HG03060 (cell line): ENCODE data around the gene RAB5B.

Experiments
- ATAC-seq: cut with Tn5 transposase; IDR thresholded peaks from one replicate; pipeline ENCODE4 v1.9.1; 2021; ENCODE audit warnings: low read depth, moderate number of reproducible peaks; ENCODE audit not compliant: unreplicated experiment

RAB5B gene

GRCh38 chr12:55940065-55940732, 33.7 kb upstream of the RAB5B start:
- ATAC-seq = peak; percentile 92

GRCh38 chr12:55942055-55942454, 31.8 kb upstream of the RAB5B start:
- ATAC-seq = no peak

GRCh38 chr12:55942577-55943136, 31.2 kb upstream of the RAB5B start:
- ATAC-seq = no peak

- no peak for ATAC-seq
Measured at GRCh38 chr12:55946553-55946952, 27.3 kb upstream of the RAB5B start.

GRCh38 chr12:55955344-55955743, 18.5 kb upstream of the RAB5B start:
- ATAC-seq = no peak

- ATAC-seq = no peak
Measured at GRCh38 chr12:55955800-55956508, 17.9 kb upstream of the RAB5B start.

- ATAC-seq = no peak
Measured at GRCh38 chr12:55957106-55957859, 16.6 kb upstream of the RAB5B start.

- no peak for ATAC-seq
Measured at GRCh38 chr12:55963760-55964159, 10.1 kb upstream of the RAB5B start.

GRCh38 chr12:55965240-55965639, 8.6 kb upstream of the RAB5B start:
- no peak for ATAC-seq

- ATAC-seq = no peak
Measured at GRCh38 chr12:55965941-55966407, 7.9 kb upstream of the RAB5B start, which contains the start of gene PMEL. Gene PMEL (minus strand): TSS chr12:55966042. CDS start chr12:55966011, 31 bp downstream.

- ATAC-seq = peak; percentile 61
Measured at GRCh38 chr12:55966408-55967281, 7.2 kb upstream of the RAB5B start, which contains the start of gene CDK2. Gene CDK2 (plus strand): TSS chr12:55966830. CDS start chr12:55967009, 179 bp downstream.

GRCh38 chr12:55969356-55969755, 4.5 kb upstream of the RAB5B start:
- ATAC-seq = no peak

GRCh38 chr12:55970775-55971174, 3.1 kb upstream of the RAB5B start:
- ATAC-seq = no peak

GRCh38 chr12:55972042-55972441, 1.8 kb upstream of the RAB5B start:
- no peak for ATAC-seq

GRCh38 chr12:55972456-55972855, 1.4 kb upstream of the RAB5B start:
- ATAC-seq = no peak

GRCh38 chr12:55972911-55973598, 823 bp upstream of the RAB5B start:
- ATAC-seq = no peak

GRCh38 chr12:55974308-55974730, 441 bp downstream of the RAB5B start:
- no peak for ATAC-seq

- ATAC-seq = no peak
Measured at GRCh38 chr12:55978393-55978792, 4.5 kb downstream of the RAB5B start.

GRCh38 chr12:55979069-55979468, 5.2 kb downstream of the RAB5B start:
- no peak for ATAC-seq
